ENCODE measurements around the gene GPC5. TPM values are rescaled to one million over a fixed set of nuclear protein-coding genes. Genes with fewer than 3 reads are reported as not detected.

GPC5 gene
- total RNA-seq, 2 experiments from 2014 or later = 2.4 TPM; not detected in 1

DNA sequence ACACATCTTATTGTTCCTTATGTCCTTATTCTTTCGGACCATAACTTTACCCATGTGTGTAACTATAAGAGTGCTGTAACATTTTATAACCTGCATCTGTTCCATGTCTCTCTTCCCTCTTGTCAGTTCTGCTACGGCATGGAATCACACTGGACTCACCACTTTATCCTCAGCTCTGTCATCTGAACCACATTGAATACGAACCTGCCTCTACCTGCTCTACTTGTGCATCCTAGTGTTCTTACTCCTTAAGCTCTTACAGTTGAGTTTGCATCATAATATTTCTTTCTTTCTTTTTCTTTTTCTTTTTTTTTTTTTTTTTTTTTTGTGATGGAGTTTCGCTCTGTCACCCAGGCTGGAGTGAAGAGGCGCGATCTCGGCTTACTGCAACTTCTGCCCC lies 180.9 kb downstream of the GPC5 start:
- no peak overlapping the region for H3K27ac ChIP-seq (ENCODE audit: low read depth, low read length, poor library complexity, severe bottlenecking)
- no peaks in the 10 kb centered on the region for H3K9me3 ChIP-seq (ENCODE audit: low read length)
- no peaks in the 10 kb centered on the region for H3K79me2 ChIP-seq (ENCODE audit: insufficient read depth, low read depth, low read length)
- TF ChIP-seq, protein P1, sequence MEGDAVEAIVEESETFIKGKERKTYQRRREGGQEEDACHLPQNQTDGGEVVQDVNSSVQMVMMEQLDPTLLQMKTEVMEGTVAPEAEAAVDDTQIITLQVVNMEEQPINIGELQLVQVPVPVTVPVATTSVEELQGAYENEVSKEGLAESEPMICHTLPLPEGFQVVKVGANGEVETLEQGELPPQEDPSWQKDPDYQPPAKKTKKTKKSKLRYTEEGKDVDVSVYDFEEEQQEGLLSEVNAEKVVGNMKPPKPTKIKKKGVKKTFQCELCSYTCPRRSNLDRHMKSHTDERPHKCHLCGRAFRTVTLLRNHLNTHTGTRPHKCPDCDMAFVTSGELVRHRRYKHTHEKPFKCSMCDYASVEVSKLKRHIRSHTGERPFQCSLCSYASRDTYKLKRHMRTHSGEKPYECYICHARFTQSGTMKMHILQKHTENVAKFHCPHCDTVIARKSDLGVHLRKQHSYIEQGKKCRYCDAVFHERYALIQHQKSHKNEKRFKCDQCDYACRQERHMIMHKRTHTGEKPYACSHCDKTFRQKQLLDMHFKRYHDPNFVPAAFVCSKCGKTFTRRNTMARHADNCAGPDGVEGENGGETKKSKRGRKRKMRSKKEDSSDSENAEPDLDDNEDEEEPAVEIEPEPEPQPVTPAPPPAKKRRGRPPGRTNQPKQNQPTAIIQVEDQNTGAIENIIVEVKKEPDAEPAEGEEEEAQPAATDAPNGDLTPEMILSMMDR (conservative IDR thresholded peaks at IDR 0.05; ENCODE audit: low read length) = no peak
- TF ChIP-seq EZH2phosphoT487 (IDR thresholded peaks at IDR 0.05; ENCODE audit: borderline replicate concordance, low read depth, low read length) = no peak
- no peaks in the 10 kb centered on the region; the same call in 1 of the 2 replicates for H3K9me2 ChIP-seq (ENCODE audit: insufficient read depth, low read length)
- no peak overlapping the region for H2AFZ ChIP-seq (ENCODE audit: low read length)
- BruUV-seq (replicated peaks) = no TSS peak
- H3K4me2 ChIP-seq (ENCODE audit: low read length) = no peak overlapping the region
- intact Hi-C loops (cut with micrococcal nuclease; ENCODE audit: unreplicated experiment) = loop anchor here (5.0 kb wide), 1 partner anchor 202 kb away; no protein-coding TSS in a partner anchor
- POLR2A ChIA-PET = interaction anchor here (0.6 to 2.3 kb wide), 12 partner anchors 9 to 954 kb away, joined by 3 to 10 read pairs (median 3); no protein-coding TSS in a partner anchor
- H3K36me3 ChIP-seq (ENCODE audit: insufficient read depth, low read length) = no peaks in the 10 kb centered on the region
- DNase-seq (ENCODE audit: low spot score) = no peak
- H3K4me3 ChIP-seq (ENCODE audit: low read depth, low read length, poor library complexity, severe bottlenecking) = no peak overlapping the region
- CTCF ChIA-PET (ENCODE audit: unreplicated experiment) = no interaction called here
- no peaks in the 10 kb centered on the region for H3K4me1 ChIP-seq (ENCODE audit: insufficient read depth, low read length, poor library complexity, severe bottlenecking)
- no peaks in the 10 kb centered on the region for H4K20me1 ChIP-seq (ENCODE audit: insufficient read depth, low read length)

GRCh38 chr13:91580749-91581148 lies 182.3 kb downstream of the GPC5 start:
- Histone ChIP-seq H2AFZ (ENCODE audit: low read length) (no peak overlapping the region), H4K20me1 (ENCODE audit: insufficient read depth, low read length) (no peaks in the 10 kb centered on the region), H3K79me2 (ENCODE audit: insufficient read depth, low read depth, low read length) (no peaks in the 10 kb centered on the region), H3K4me2 (ENCODE audit: low read length) (no peak overlapping the region), H3K4me3 (ENCODE audit: low read depth, low read length, poor library complexity, severe bottlenecking) (no peak overlapping the region), H3K9me3 (ENCODE audit: low read length) (no peaks in the 10 kb centered on the region), H3K4me1 (ENCODE audit: insufficient read depth, low read length, poor library complexity, severe bottlenecking) (no peaks in the 10 kb centered on the region), H3K27ac (ENCODE audit: low read depth, low read length, poor library complexity, severe bottlenecking) (no peak overlapping the region), H3K36me3 (ENCODE audit: insufficient read depth, low read length) (no peaks in the 10 kb centered on the region), H3K9me2 (ENCODE audit: insufficient read depth, low read length) (no peaks in the 10 kb centered on the region; the same call in 1 of the 2 replicates)
- POLR2A ChIA-PET = interaction anchor here (0.5 to 2.3 kb wide), 6 partner anchors 11 to 274 kb away, joined by 3 to 6 read pairs (median 4); no protein-coding TSS in a partner anchor
- no peak for DNase-seq (ENCODE audit: low spot score)
- intact Hi-C loops (cut with micrococcal nuclease; ENCODE audit: unreplicated experiment) = no loop called here
- TF ChIP-seq EZH2phosphoT487 (IDR thresholded peaks at IDR 0.05; ENCODE audit: borderline replicate concordance, low read depth, low read length) = no peak
- TF ChIP-seq, protein P1 (conservative IDR thresholded peaks at IDR 0.05; ENCODE audit: low read length) = no peak
- CTCF ChIA-PET (ENCODE audit: unreplicated experiment) = no interaction called here
- BruUV-seq (replicated peaks) = no TSS peak

GRCh38 chr13:91586609-91587008 lies 188.2 kb downstream of the GPC5 start:
- Histone ChIP-seq H3K4me1 (ENCODE audit: insufficient read depth, low read length, poor library complexity, severe bottlenecking) (no peaks in the 10 kb centered on the region), H3K9me3 (ENCODE audit: low read length) (no peaks in the 10 kb centered on the region), H3K36me3 (ENCODE audit: insufficient read depth, low read length) (no peaks in the 10 kb centered on the region), H3K4me2 (ENCODE audit: low read length) (no peak overlapping the region), H3K4me3 (ENCODE audit: low read depth, low read length, poor library complexity, severe bottlenecking) (no peak overlapping the region), H2AFZ (ENCODE audit: low read length) (no peak overlapping the region), H4K20me1 (ENCODE audit: insufficient read depth, low read length) (no peaks in the 10 kb centered on the region), H3K79me2 (ENCODE audit: insufficient read depth, low read depth, low read length) (no peaks in the 10 kb centered on the region), H3K27ac (ENCODE audit: low read depth, low read length, poor library complexity, severe bottlenecking) (no peak overlapping the region), H3K9me2 (ENCODE audit: insufficient read depth, low read length) (no peaks in the 10 kb centered on the region; the same call in 1 of the 2 replicates)
- DNase-seq (ENCODE audit: low spot score) = no peak
- intact Hi-C loops (cut with micrococcal nuclease; ENCODE audit: unreplicated experiment) = no loop called here
- ChIA-PET POLR2A (interaction anchor here (0.6 to 1.6 kb wide), 3 partner anchors 9 to 29 kb away, joined by 3 read pairs; no protein-coding TSS in a partner anchor), CTCF (ENCODE audit: unreplicated experiment) (no interaction called here)
- BruUV-seq (replicated peaks) = no TSS peak
- TF ChIP-seq EZH2phosphoT487 (IDR thresholded peaks at IDR 0.05; ENCODE audit: borderline replicate concordance, low read depth, low read length) = no peak
- TF ChIP-seq, protein P1 (conservative IDR thresholded peaks at IDR 0.05; ENCODE audit: low read length) = no peak

All from OCI-LY7 (cell line).